ENCODE results near the gene ADCY2.

Gene ADCY2

GRCh38 chr5:7851617-7852289 lies 455.8 kb downstream of the ADCY2 start:
- in situ Hi-C loops (cut with HindIII; ENCODE audit: low sequenced_read_pairs): no loop called here
- TF ChIP-seq CTCF (IDR thresholded peaks at IDR 0.05; ENCODE audit: low read depth, low read length, missing control alignments): no peak
- H3K4me3 ChIP-seq (ENCODE audit: low read depth, low read length): no peak overlapping the region
- no peak for DNase-seq (ENCODE audit: low read depth)

GRCh38 chr5:7852542-7852941 lies 456.6 kb downstream of the ADCY2 start:
- in situ Hi-C loops (cut with HindIII; ENCODE audit: low sequenced_read_pairs): no loop called here
- H3K4me3 ChIP-seq (ENCODE audit: low read depth, low read length): no peak overlapping the region
- DNase-seq (ENCODE audit: low read depth): no peak
- TF ChIP-seq CTCF (IDR thresholded peaks at IDR 0.05; ENCODE audit: low read depth, low read length, missing control alignments): no peak

GRCh38 chr5:7852988-7853387 lies 457.1 kb downstream of the ADCY2 start:
- DNase-seq (ENCODE audit: low read depth): no peak
- in situ Hi-C loops (cut with HindIII; ENCODE audit: low sequenced_read_pairs): no loop called here
- no peak for TF ChIP-seq CTCF (IDR thresholded peaks at IDR 0.05; ENCODE audit: low read depth, low read length, missing control alignments)
- H3K4me3 ChIP-seq (ENCODE audit: low read depth, low read length): no peak overlapping the region

GRCh38 chr5:7855611-7856010 lies 459.7 kb downstream of the ADCY2 start:
- in situ Hi-C loops (cut with HindIII; ENCODE audit: low sequenced_read_pairs): no loop called here
- no peak for DNase-seq (ENCODE audit: low read depth)
- TF ChIP-seq CTCF (IDR thresholded peaks at IDR 0.05; ENCODE audit: low read depth, low read length, missing control alignments): no peak
- no peak overlapping the region for H3K4me3 ChIP-seq (ENCODE audit: low read depth, low read length)

GRCh38 chr5:7856855-7857254 lies 460.9 kb downstream of the ADCY2 start:
- DNase-seq (ENCODE audit: low read depth): no peak
- no peak overlapping the region for H3K4me3 ChIP-seq (ENCODE audit: low read depth, low read length)
- in situ Hi-C loops (cut with HindIII; ENCODE audit: low sequenced_read_pairs): no loop called here
- TF ChIP-seq CTCF (IDR thresholded peaks at IDR 0.05; ENCODE audit: low read depth, low read length, missing control alignments): peak; percentile 70

GRCh38 chr5:7857361-7857760 lies 461.4 kb downstream of the ADCY2 start:
- in situ Hi-C loops (cut with HindIII; ENCODE audit: low sequenced_read_pairs): no loop called here
- DNase-seq (ENCODE audit: low read depth): no peak
- no peak overlapping the region for H3K4me3 ChIP-seq (ENCODE audit: low read depth, low read length)

More at GRCh38 chr5:7857361-7857760, 461.4 kb downstream of the ADCY2 start:
- TF ChIP-seq CTCF (IDR thresholded peaks at IDR 0.05; ENCODE audit: low read depth, low read length, missing control alignments): no peak

Data from astrocyte of the cerebellum (primary cell).